Measurements from ENCODE around the gene TMEM250. TPM values are rescaled to one million over a fixed set of nuclear protein-coding genes. Genes with fewer than 3 reads are reported as not detected.

TMEM250 gene, protein sequence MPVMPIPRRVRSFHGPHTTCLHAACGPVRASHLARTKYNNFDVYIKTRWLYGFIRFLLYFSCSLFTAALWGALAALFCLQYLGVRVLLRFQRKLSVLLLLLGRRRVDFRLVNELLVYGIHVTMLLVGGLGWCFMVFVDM
- total RNA-seq: 55.0 and 65.7 TPM in 2 replicates

DNA sequence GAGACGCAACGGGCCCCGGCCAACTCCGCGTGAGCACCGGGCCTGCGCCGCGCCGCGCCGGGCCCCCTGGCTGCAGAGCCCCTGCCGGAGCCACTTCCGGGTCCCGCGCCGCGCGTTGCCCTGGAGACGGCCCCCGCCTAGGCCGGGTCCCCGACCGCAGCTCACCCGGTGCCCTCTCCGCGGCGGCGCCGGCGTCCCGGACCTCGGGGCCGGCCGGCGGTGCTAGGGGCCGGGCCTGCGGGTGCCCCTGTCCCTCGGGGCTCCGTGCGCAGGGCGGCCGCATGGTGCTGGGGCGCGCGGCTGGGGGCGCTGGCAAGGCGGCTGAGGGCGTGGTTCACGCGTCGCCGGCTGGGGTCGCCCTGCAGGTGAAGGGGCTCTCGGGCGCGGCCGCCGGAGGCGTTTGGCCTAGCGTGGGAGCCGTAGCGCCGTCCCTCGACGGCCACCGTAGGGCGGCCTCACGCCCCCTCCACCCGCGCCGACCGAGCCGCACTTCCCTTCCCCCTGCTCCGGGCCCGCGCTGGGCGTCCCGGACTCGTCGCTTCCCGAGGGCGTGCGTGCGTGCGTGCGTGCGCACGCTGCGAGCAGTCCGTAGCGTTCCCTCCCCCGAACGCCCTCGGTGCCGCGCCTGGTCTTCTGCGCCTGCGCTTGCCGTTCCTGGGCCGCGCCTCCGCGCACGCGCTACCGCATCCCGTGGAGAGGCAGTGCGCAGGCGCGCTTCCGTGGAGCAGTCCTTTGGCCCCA, at the start of gene TMEM250:
Gene TMEM250 (minus strand): TSS at position 556 of the 741 bp plus-strand sequence. CDS start 1,975 bp downstream, outside the sequence.

DNA sequence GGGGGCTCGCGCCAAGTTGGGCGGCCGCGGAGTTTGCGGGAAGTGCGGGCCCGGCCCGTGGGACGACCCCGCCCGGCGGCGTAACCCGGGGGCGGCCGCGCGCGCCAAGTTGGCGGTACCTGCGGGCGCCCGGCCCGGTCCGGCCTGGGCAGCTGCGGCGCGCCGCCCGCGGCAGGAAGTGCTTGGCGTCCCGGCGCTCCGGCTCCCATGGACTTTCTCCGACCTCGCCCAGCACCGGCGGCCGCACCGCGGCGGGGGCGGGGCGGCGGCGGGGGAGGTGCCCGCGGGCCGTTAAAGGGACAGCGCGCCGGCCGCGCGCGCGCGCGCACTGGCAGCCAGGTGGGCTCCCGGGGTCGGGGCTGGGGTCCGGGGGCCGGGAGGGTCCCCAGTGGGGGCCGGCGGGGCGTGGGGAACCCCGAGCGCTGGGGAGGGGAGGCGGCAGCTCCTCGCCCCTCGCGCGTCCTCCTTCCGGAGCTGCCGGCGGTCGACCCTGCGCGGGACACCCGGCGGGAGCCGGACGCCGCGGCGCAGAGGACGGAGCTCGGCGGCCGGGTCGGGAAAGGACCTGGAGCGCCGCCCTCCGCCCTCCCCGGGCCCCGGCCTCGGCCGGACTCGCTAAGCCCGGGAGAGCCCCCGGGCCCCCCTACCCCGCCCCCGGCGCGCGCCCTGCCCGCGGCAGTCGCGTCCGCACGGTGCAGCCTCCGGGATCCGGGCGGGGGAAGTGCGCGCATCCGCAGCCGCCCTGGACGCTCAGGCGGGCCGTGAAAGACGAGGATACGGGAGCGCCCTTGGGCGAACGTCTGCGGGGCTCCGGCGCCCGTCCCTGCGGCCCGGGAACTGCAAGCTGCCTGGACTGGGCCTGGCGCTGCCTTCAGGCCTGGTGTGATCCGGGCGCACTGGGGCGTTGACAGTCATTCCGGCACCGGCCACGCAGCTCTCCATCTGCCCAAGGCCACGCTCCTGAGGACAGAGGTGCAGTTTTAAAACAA, 23.3 kb downstream of the TMEM250 start, which contains the start of gene NACC2:
Gene NACC2 (minus strand): TSS at position 220 of the 989 bp plus-strand sequence. CDS start 44,768 bp downstream, outside the sequence.

Other genes with a start within 250 kb of the TMEM250 start
- 16.3 and 19.0 TPM in 2 replicates for gene CAMSAP1, start 211.3 kb downstream of the TMEM250 start, total RNA-seq
- gene UBAC1, start 157.5 kb downstream of the TMEM250 start, total RNA-seq: 23.2 and 23.8 TPM in 2 replicates
- 32.0 and 35.1 TPM in 2 replicates for gene NACC2, start 23.6 kb downstream of the TMEM250 start, total RNA-seq
- gene LHX3, start 86.3 kb upstream of the TMEM250 start, total RNA-seq: not detected in 2 replicates
- 10.9 and 11.5 TPM in 2 replicates for gene QSOX2, start 126.9 kb upstream of the TMEM250 start, total RNA-seq
- gene CCDC187, start 185.2 kb upstream of the TMEM250 start, total RNA-seq: not detected in 2 replicates
- gene GPSM1, start 208.7 kb upstream of the TMEM250 start, total RNA-seq: 74.6 and 85.5 TPM in 2 replicates
- 6.0 and 8.8 TPM in 2 replicates for gene DNLZ, start 244.9 kb upstream of the TMEM250 start, total RNA-seq